Epithelial cell of esophagus (primary cell): ENCODE results near the gene CAMKMT.

Experiments used
- DNase-seq: peaks from one replicate; pipeline ENCODE4 v3.0.0; 2010; ENCODE audit warnings: low read depth
- H3K4me3 ChIP-seq: 2 replicates; pipeline ENCODE4 v1.5.1; 2011; ENCODE audit warnings: mild to moderate bottlenecking, low read length, control low read depth
- TF ChIP-seq, protein P1 (sequence below): IDR thresholded peaks from 2 replicates; pipeline ENCODE4 v1.5.1; 2011; ENCODE audit warnings: low read depth, mild to moderate bottlenecking, low read length, control low read depth, inconsistent platforms; ENCODE audit not compliant: insufficient read depth; ENCODE audit errors: missing control alignments

The CAMKMT gene

GRCh38 chr2:44743473-44743872 is 381.7 kb downstream of the CAMKMT start:
- TF ChIP-seq, protein P1, sequence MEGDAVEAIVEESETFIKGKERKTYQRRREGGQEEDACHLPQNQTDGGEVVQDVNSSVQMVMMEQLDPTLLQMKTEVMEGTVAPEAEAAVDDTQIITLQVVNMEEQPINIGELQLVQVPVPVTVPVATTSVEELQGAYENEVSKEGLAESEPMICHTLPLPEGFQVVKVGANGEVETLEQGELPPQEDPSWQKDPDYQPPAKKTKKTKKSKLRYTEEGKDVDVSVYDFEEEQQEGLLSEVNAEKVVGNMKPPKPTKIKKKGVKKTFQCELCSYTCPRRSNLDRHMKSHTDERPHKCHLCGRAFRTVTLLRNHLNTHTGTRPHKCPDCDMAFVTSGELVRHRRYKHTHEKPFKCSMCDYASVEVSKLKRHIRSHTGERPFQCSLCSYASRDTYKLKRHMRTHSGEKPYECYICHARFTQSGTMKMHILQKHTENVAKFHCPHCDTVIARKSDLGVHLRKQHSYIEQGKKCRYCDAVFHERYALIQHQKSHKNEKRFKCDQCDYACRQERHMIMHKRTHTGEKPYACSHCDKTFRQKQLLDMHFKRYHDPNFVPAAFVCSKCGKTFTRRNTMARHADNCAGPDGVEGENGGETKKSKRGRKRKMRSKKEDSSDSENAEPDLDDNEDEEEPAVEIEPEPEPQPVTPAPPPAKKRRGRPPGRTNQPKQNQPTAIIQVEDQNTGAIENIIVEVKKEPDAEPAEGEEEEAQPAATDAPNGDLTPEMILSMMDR = no peak
- no peak overlapping the region for H3K4me3 ChIP-seq
- DNase-seq = no peak

DNA sequence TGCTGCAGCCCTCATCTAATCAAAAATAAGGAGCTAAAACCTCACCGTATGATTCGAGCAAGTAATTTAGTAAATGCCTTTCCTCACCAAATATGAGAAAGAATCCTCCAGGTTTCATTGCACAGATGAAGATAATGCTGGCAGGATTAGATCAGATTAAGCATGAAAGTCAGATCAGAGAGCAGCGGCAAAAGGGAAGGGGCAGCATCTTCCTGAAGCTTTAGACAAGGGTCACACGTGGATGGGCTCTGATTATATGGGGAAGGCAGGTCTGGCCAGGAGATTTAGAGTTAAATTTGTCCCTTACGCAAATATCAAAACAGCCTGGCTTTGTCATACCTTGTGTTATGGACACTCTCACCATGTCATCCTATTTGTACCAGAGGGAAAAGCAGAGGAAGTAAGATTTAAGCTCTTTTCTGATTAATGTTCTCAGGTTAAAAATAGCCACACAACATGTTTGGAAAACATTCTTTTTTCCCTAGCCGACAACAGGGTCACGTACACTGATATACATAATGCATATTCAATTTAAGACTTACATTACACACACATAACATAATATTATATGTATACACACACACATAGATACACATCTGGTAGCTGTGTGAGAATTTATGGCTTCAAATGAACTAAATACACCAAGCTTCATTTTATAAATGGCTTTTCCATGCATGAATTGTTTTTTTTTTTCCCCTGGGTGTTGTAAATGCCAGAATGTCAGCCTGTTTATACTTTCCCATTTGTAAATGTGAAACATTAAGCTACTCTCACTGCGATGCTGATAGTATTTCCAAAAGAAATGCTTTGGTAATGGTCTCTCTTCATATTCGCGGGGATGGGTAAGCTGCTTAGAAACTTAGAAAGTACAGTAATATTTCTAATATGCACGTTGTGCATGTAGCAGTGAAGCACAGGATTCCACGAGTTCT is 383.5 kb downstream of the CAMKMT start:
- no peak for DNase-seq
- TF ChIP-seq, protein P1 = no peak
- H3K4me3 ChIP-seq = no peak overlapping the region

DNA sequence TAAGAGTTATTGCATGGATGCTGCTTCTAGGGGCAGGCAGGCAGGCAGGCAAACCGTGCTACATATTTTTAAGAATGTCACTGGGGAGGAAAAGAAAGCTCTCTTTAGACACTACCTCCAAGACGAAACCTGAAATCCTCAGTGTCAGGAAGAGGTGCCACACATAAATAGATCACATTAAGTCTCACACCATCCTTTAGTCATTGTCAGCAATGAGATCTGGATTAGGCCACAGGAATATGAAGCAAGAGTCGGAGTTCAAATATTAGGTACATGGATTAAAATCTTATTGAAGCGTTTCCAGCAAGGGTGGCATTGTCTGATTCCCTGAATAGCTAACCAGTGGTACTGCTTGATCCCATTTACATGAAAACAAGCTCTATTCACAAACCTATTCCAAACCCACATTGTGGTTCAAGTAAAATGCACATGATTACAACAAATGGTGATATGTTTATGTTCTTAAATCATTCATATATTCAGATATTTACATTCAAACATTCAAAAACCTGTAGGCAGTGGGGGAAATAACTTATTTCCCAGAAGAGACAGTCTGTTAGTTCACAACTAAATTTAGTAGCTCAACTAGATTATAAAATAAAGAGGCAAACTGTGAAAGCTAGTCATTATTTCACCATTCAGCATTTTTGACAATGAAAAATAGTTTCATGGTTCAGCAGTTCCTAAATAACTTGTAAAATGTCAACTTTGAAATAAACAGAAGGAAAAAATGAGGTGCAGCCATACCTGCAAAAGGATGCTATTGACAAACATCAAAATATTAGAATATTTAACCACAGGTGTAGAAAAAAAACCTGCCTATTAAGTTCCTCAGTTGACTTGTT is 384.4 kb downstream of the CAMKMT start:
- DNase-seq = no peak
- H3K4me3 ChIP-seq = no peak overlapping the region
- TF ChIP-seq, protein P1 = no peak

DNA sequence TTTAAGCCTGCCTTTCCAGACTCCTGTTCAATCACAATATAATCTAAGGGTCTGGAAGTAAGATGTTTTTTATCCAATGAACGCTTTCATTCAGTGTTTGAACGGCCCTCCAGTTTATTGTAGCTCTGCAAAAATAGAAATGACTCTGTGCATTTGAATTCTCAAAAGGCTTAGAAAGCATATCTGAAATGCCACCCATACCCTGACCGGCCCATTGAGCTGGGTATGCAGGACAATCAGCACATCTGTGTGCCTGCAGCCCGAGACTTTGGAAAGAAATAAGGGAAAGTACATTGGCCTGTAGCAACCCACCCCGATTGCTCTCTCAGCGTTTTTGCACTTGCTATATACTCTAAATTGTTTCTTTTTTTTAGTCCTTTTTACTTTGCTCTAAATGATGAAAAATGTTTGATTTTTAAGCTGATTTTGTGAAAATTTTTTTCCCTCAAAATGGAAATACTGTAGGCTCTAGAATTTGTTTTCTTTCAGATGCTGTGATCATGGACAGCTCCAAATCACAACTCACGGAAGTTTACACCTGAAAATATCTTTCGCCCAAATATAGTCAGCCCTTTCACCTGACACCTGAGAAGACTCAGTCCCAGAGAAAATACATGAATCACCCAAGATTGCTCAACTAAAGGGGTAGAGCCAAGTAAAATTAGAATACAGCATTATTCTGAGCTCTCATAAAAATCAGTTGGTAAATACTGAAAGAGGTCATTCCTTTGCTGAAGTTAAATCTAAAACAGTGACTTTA is 385.3 kb downstream of the CAMKMT start:
- no peak overlapping the region for H3K4me3 ChIP-seq
- TF ChIP-seq, protein P1 = no peak
- DNase-seq = peak; percentile 80

GRCh38 chr2:44747794-44748193 is 386.0 kb downstream of the CAMKMT start:
- TF ChIP-seq, protein P1 = no peak
- no peak for DNase-seq
- H3K4me3 ChIP-seq = no peak overlapping the region

DNA sequence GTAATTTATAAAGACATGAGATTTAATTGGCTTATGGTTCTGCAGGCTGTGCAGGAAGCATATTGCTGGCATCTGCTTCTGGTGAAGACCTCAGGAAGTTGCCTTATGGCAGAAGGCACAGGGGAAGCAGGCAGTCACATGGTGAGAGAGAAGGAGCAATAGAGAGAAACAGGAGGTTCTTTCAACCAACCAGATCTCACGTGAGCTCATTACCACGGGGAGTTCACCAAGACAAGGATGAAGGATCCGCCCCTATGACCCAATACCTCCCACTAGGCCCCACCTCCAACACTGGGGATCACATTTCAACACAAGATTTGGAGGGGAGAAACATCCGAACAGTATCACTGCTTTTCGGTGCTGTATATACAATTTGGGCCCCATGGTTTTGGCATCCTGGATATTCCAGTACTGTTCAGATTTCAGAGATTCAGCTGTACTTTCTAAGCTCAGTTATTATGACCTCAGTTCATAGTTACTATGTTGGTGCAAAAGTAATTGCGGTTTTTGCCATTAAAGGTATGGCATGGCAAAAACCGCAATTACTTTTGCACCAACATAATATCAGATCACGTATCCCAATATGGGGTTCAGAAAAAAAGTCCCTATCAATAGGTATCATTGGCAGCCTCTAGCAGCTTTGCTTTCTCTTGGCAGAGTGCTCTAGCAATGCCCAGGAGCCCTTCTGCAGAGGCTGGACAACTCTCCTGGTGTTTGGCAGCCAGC is 390.2 kb downstream of the CAMKMT start:
- TF ChIP-seq, protein P1 = no peak
- no peak for DNase-seq
- no peak overlapping the region for H3K4me3 ChIP-seq
